Gastroesophageal sphincter (tissue), 3 donors: ENCODE measurements around the gene HAUS5.

ENCODE experiments used
- CTCF ChIP-seq, 4 experiments: fragments of 200-600 bp in 2 of 4; fragments of 450-650 bp in 2 of 4; sonication (generic) in 1 of 4; IDR thresholded peaks; one replicate each; pipeline ENCODE4 v1.5.1; 2017 to 2019; ENCODE audit warnings: antibody characterized with exemption in 4 of 4, mild to moderate bottlenecking in 2 of 4, moderate library complexity in 2 of 4
- EP300 ChIP-seq: sonication (generic); formaldehyde crosslinking; IDR thresholded peaks from one replicate; pipeline ENCODE4 v1.6.1; 2017; ENCODE audit warnings: antibody characterized with exemption, mild to moderate bottlenecking

GRCh38 chr19:35639321-35639639 lies 26.7 kb downstream of the HAUS5 start:
- TF ChIP-seq CTCF (IDR thresholded peaks at IDR 0.05) (no peak), EP300 (no peak)
